Left lung (tissue), 10 donors: ENCODE measurements around the gene AGPAT3. TPM values are rescaled to one million over a fixed set of nuclear protein-coding genes. Genes with fewer than 3 reads are reported as not detected.

Source experiments
- ATAC-seq: fragments of 200-7000 bp; cut with Tn5 transposase; one replicate; pipeline ENCODE4 v1.9.1; 2020; ENCODE audit warnings: moderate library complexity
- DNase-seq, 4 donors: peaks; one replicate each; pipeline ENCODE4 v3.0.0-alpha.2; 2013 to 2020
- H3K27ac ChIP-seq, 2 donors: fragments of 200-600 bp; sonication (generic) in 1 of 2; one replicate each; pipeline versions ENCODE4 v1.5.0 to v1.8.0; 2020 to 2021
- H3K27me3 ChIP-seq, 2 donors: fragments of 200-600 bp; sonication (generic) in 1 of 2; one replicate each; pipeline versions ENCODE4 v1.5.0 to v1.8.0; 2020 to 2021
- H3K36me3 ChIP-seq, 2 donors: fragments of 200-600 bp; sonication (generic) in 1 of 2; one replicate each; pipeline versions ENCODE4 v1.5.0 to v1.8.0; 2020 to 2021
- H3K4me1 ChIP-seq, 2 donors: fragments of 200-600 bp; one replicate each; pipeline ENCODE4 v1.8.0; 2021
- H3K4me3 ChIP-seq, 2 donors: fragments of 200-600 bp; sonication (generic) in 1 of 2; one replicate each; pipeline versions ENCODE4 v1.5.0 to v1.8.0; 2020 to 2021; ENCODE audit warnings: mild to moderate bottlenecking in 1 of 2
- H3K9me3 ChIP-seq, 2 donors: fragments of 200-600 bp; sonication (generic) in 1 of 2; one replicate each; pipeline versions ENCODE4 v1.5.0 to v1.8.0; 2020 to 2021
- intact Hi-C, 2 donors: fragments of 100-400 bp; cut with DNase I; formaldehyde crosslinking; loops; one replicate each; pipeline versions ENCODE4 v1.11.2 to v1.14.2; 2022
- polyA plus RNA-seq, 6 donors: library from polyadenylated mRNA; unstranded; fragments of 120-200 nt; gene quantifications; one replicate each; pipeline ENCODE4 v1.2.1, GENCODE V29; 2013; ENCODE audit not compliant: insufficient read length in 6 of 6
- total RNA-seq, 2 donors: library from RNA; stranded (reverse); fragmentation: NEBNext Ultra II Directional; extraction: Animal tissue kit (Norgen Biotek cat#: 25700); gene quantifications; one replicate each; pipeline ENCODE4 v1.2.1, GENCODE V29; 2021
- TF ChIP-seq, protein P1 (sequence below), 2 donors: fragments of 200-600 bp; sonication (generic) in 1 of 2; IDR thresholded peaks; one replicate each; pipeline versions ENCODE4 v1.5.0 to v1.8.0; 2021; ENCODE audit warnings: antibody characterized with exemption in 2 of 2
- donor health status: DM: no; HTN: yes; CAD: no.
- donor health status: DM: no; HTN: no; CAD: no.

Gene AGPAT3
- total and polyA plus RNA-seq, 8 donors, result 37.4 to 111 (median 42.8) TPM

DNA sequence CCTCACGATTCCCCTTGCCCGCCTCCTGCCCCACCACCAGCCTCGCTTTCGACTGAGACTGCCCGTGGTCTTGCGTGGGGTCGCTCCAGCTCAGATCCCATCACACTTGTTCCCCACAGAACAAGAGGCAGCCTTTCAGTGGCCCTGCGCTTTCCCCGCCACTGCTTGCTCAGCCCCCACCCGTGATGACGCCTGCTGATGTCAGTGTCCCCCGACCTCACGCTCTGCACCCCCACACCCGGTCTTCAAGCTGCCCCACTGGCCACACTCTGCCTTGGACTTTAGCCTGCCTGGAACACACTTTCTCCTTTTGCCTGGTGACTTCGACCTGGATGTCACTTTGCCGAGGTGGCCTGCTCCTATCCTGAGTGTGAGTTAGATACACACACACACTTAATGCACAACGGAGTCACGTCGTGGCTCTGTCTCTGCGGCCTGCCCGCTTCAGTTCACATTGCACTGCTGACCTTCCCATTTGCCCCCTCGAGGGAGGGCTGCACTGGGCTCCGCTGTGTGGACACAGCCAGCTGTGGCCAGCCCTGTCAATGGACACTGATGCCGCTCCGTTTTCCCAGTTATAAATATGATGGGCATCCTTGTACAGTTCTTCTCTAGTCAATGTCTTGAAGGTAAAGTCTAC, 13.0 kb downstream of the AGPAT3 start:
- ATAC-seq, result no peak
- Histone ChIP-seq H3K4me3 (no peak overlapping the region), H3K27me3 (no peaks in the 10 kb centered on the region), H3K4me1 (peaks cover 8 to 29% of the 10 kb centered on the region in 2 donors), H3K27ac (no peak overlapping the region), H3K9me3 (no peaks in the 10 kb centered on the region), H3K36me3 (no peaks in the 10 kb centered on the region)
- TF ChIP-seq, protein P1, sequence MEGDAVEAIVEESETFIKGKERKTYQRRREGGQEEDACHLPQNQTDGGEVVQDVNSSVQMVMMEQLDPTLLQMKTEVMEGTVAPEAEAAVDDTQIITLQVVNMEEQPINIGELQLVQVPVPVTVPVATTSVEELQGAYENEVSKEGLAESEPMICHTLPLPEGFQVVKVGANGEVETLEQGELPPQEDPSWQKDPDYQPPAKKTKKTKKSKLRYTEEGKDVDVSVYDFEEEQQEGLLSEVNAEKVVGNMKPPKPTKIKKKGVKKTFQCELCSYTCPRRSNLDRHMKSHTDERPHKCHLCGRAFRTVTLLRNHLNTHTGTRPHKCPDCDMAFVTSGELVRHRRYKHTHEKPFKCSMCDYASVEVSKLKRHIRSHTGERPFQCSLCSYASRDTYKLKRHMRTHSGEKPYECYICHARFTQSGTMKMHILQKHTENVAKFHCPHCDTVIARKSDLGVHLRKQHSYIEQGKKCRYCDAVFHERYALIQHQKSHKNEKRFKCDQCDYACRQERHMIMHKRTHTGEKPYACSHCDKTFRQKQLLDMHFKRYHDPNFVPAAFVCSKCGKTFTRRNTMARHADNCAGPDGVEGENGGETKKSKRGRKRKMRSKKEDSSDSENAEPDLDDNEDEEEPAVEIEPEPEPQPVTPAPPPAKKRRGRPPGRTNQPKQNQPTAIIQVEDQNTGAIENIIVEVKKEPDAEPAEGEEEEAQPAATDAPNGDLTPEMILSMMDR (IDR thresholded peaks at IDR 0.05), result no peak
- intact Hi-C loops, result no loop called here
- DNase-seq, result peak in 1 of 4 donors; percentile 28

DNA sequence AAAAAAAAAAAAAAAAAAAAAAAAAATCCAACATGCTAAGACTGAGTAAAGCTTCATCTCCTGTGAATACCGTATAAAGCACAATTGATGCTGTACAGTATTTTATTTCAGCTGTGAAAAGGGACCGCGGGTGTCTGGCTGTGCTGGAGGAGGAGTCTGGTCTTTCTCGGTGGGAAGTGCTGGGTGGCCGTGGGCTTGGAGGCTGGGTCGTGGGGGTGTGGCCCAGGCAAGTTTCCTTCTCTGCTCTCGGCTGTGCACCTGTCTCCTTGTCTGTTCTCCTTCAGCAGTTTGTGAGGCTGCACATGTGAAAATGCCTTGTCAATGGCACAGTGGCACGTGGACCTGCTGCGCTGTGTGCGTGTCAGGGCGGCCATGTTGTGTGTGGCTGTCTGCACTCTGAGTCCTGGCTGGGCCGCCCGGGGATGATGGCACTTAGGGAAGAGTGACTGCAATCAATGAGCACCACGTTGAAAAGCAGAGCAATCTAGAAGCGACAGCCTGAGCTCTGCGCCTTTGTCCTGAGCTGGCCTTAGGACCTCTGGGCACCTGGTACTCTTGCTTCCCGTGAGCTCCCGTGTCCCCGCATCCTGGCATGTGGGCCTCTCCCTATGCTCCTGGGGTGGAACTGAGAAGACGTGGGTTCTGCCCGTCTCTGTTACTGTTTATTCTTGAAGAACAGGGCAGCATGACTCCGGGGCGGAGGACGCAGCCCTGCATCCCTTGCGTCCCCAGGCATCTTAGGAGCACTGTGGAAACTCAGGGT, 14.5 kb downstream of the AGPAT3 start:
- H3K4me1 ChIP-seq, result peaks cover 10 to 38% of the 10 kb centered on the region in 2 donors
- no peaks in the 10 kb centered on the region for H3K27me3 ChIP-seq
- no peak for ATAC-seq
- peak in 1 of 4 donors; percentile 22 for DNase-seq
- peak overlapping the region in 1 of 2 donors; percentile 40 for H3K27ac ChIP-seq
- H3K36me3 ChIP-seq, result no peaks in the 10 kb centered on the region
- H3K4me3 ChIP-seq, result no peak overlapping the region
- H3K9me3 ChIP-seq, result no peaks in the 10 kb centered on the region
- TF ChIP-seq, protein P1 (IDR thresholded peaks at IDR 0.05), result no peak
- intact Hi-C loops, result no loop called here

DNA sequence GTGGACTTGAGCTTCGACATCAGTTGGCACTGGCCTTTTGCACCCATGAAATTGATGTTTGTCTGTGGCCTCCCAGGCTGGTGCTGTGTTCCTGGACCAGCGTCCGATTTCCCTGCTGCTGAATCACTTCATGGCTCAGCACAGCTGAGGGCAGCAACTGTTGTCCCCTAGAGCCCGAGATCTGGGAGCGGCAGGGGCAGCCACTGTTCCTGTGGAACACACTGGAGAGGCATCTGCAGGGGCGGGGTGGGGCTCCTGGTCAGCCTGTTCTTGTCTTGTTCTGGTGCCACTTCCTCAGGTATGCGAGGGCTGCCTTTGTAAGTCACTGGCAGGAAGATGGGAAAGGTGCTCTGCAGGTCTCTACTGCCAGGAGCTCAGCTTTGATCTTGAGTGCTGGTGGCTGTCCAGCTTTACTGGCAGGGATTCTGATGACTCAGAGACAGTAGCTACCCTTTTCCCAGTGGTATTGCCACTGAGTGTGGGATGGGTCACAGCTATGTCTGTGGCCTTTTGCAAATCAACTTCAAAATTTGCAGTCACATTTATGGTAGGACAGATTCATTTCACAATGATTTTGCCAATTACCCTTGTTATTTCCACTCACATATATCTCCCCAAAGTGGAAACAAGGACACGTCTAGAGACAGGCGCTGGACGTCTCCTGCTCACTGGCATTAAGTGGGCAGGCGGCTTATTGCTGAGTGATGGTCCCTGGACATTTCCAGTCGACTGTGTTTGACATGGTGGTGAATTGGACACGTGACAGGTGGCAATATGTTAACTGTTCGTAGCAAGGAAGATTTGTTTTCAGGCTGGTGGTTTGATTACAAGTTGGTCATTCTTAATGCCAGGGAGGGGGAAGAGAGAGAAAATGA, 15.3 kb downstream of the AGPAT3 start:
- no peaks in the 10 kb centered on the region for H3K27me3 ChIP-seq
- intact Hi-C loops, result no loop called here
- H3K4me3 ChIP-seq, result no peak overlapping the region
- DNase-seq (peak in 1 of 4 donors; percentile 47), ATAC-seq (peak; percentile 74)
- no peaks in the 10 kb centered on the region for H3K9me3 ChIP-seq
- H3K36me3 ChIP-seq, result no peaks in the 10 kb centered on the region
- peaks cover 10 to 47% of the 10 kb centered on the region in 2 donors for H3K4me1 ChIP-seq
- TF ChIP-seq, protein P1 (IDR thresholded peaks at IDR 0.05), result no peak
- H3K27ac ChIP-seq, result peak overlapping the region in 1 of 2 donors; percentile 40

DNA sequence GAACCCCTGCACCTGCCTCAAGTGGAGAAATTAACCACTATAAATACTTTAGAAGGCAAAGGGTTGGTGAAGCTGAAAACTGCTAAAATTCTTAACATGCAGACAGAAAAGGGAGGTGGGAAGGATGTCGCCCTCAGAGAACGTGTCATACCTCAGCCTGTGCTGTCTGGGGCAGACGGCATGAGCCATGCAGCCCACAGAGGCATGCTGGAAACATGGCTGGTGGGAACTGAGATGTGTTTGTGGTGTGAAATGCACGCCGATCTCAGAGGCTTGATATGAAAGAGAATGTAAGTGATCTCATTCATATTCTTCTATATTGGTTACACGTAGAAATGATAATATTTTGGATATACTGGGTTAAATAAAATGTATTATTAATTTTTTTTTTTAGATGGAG, 16.3 kb downstream of the AGPAT3 start:
- ATAC-seq, result no peak
- Histone ChIP-seq H3K4me1 (peaks cover 10 to 51% of the 10 kb centered on the region in 2 donors), H3K9me3 (no peaks in the 10 kb centered on the region), H3K36me3 (no peaks in the 10 kb centered on the region), H3K27ac (peak overlapping the region in 1 of 2 donors; percentile 18), H3K4me3 (no peak overlapping the region), H3K27me3 (no peaks in the 10 kb centered on the region)
- TF ChIP-seq, protein P1 (IDR thresholded peaks at IDR 0.05), result no peak
- intact Hi-C loops, result no loop called here
- DNase-seq, result peak in 1 of 4 donors; percentile 11
